ENCODE results near the gene CTRB1.
"Not testable (repeated sequence)": the region's sequence is repeated elsewhere in the genome, so short reads cannot be mapped to it uniquely, and the experiment has no call there.

CTRB1 gene

DNA sequence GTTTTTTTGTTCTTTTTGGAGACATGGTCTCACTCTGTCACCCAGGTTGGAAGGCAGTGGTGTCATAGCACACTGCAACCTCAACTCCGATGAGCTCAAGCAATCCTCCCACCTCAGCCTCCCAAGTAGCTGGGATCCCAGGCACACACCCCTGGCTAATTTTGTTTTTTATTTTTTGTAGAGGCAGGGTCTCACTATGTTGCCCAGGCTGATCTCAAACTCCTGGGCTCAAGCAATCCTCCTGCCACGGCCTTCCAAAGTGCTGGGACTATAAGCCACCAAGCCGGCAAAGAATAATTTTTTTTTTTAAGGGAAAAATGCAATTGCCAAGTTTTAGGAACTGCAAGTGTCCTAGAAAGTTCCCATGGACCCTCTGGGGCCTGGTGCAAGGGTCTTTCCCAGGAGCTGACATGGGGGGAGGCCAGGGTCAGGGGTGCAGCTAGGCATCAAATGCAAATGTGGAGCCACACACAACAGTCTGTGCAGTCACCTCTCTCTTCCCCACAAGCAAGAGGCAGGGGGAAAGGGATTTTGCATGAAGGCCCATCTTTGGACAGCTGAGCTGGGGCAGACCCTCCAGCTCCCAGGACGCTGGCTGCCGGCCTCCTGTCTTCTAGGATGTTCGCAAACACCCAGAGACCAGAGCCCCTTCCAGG lies 52.8 kb downstream of the CTRB1 start:
- TF ChIP-seq, protein P1, sequence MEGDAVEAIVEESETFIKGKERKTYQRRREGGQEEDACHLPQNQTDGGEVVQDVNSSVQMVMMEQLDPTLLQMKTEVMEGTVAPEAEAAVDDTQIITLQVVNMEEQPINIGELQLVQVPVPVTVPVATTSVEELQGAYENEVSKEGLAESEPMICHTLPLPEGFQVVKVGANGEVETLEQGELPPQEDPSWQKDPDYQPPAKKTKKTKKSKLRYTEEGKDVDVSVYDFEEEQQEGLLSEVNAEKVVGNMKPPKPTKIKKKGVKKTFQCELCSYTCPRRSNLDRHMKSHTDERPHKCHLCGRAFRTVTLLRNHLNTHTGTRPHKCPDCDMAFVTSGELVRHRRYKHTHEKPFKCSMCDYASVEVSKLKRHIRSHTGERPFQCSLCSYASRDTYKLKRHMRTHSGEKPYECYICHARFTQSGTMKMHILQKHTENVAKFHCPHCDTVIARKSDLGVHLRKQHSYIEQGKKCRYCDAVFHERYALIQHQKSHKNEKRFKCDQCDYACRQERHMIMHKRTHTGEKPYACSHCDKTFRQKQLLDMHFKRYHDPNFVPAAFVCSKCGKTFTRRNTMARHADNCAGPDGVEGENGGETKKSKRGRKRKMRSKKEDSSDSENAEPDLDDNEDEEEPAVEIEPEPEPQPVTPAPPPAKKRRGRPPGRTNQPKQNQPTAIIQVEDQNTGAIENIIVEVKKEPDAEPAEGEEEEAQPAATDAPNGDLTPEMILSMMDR (IDR thresholded peaks at IDR 0.05; ENCODE audit: low read depth, low read length): no peak
- H3K36me3 ChIP-seq: no peaks in the 10 kb centered on the region
- no peak overlapping the region for H3K4me3 ChIP-seq (ENCODE audit: low read depth, low read length)
- DNase-seq: no peak
- H3K4me1 ChIP-seq: peaks cover 3% of the 10 kb centered on the region; the same call in 1 of the 2 replicates
- H3K27me3 ChIP-seq: no peaks in the 10 kb centered on the region
- H3K9me3 ChIP-seq: no peaks in the 10 kb centered on the region

DNA sequence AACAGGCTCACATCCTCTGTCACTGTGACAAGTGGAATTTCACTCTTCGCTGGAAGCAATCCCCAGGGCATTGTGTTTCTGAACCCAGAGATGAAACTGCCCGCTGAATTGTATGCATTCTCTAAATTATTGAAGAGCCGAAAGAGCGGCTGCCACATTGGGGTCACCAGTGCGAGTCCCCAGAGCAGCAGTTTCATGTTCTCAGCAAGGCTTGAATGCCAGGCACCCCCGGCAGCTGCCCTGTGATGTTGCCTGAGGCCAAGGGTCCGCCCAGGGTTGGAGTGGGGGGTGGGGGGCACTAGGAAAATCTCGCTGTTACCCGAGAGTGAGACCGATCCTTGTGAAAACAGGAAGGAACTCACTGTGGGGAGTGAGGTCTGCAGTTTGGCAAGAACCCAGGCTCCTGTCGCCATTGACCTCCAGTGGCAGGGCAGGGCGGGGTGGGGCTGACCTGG lies 53.3 kb downstream of the CTRB1 start:
- DNase-seq: no peak
- Histone ChIP-seq H3K36me3 (no peaks in the 10 kb centered on the region), H3K4me3 (ENCODE audit: low read depth, low read length) (no peak overlapping the region), H3K9me3 (no peaks in the 10 kb centered on the region), H3K27me3 (no peaks in the 10 kb centered on the region), H3K4me1 (peaks cover 3% of the 10 kb centered on the region; the same call in 1 of the 2 replicates)
- TF ChIP-seq, protein P1 (IDR thresholded peaks at IDR 0.05; ENCODE audit: low read depth, low read length): no peak

DNA sequence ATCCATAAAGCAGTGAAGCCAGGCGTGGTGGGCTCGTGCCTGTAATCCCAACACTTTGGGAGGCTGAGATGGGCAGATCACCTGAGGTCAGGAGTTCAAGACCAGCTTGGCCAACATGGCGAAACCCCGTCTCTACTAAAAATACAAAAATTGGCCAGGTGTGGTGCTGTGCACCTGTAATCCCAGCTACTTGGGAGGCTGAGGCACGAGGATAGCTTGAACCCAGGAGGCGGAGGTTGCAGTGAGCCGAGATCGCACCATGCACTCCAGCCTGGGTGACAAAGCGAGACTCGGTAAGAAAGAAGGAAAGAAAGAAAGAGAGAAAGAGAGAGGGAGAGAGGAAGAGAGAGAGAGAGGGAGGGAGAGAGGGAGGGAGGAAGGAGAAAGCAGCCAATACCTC lies 53.8 kb downstream of the CTRB1 start:
- not testable (repeated sequence) for H3K4me1 ChIP-seq; H3K36me3 ChIP-seq; H3K9me3 ChIP-seq; H3K27me3 ChIP-seq; DNase-seq; H3K4me3 ChIP-seq (ENCODE audit: low read depth, low read length)

DNA sequence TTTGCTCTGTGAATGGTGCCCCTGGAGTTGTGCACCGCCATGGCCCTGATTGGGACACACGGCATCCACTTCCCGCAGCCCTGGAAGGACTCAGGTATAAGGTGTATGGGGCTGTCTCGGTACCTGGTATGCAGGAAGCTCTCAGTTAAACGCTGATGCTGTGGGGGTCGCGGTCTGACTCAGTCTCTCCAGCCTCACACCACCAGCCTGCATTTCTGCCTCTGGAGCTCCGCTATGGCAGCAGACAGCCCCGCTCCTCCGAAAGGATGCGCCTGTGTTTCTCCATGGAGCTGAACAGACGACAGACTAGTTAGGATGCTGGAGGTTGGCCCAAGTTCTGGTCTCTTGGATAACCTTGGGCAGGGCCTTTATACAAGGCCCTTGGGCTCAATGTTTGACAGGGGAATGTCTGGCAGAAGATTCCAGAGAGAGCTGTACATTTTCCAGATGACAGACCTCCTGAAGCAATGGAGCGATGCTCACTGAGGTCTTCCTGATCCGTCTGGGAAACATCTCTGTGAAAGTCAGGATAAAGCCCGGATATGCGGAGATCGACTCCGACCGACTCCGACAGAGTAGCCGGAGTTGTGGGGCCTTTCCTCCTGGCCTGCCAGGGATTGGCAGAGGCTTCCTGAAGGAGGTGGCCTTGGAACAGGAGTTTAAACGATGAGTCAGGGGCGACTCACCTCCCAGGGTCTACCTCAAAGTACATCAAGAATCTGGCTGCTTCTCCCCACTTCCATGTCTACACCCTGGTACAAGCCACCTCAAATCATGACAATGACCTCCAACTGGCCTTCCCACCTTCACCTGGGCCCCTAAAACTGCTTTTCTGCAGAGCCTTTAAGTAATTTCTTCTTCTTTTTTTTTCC lies 54.5 kb downstream of the CTRB1 start:
- H3K4me1 ChIP-seq: no peaks in the 10 kb centered on the region
- DNase-seq: no peak
- TF ChIP-seq, protein P1 (IDR thresholded peaks at IDR 0.05; ENCODE audit: low read depth, low read length): no peak
- no peak overlapping the region for H3K4me3 ChIP-seq (ENCODE audit: low read depth, low read length)
- H3K36me3 ChIP-seq: no peaks in the 10 kb centered on the region
- no peaks in the 10 kb centered on the region for H3K9me3 ChIP-seq
- H3K27me3 ChIP-seq: no peaks in the 10 kb centered on the region

Measured in BE2C (cell line).